HG03354 (cell line): ENCODE measurements around the gene TREML1.
"Not testable (repeated sequence)": the region's sequence is repeated elsewhere in the genome, so short reads cannot be mapped to it uniquely, and the experiment has no call there.

Experiments
- ATAC-seq: cut with Tn5 transposase; IDR thresholded peaks from one replicate; pipeline ENCODE4 v1.9.1; 2021; ENCODE audit warnings: mild to moderate bottlenecking; ENCODE audit not compliant: unreplicated experiment, poor library complexity, severe bottlenecking

Gene TREML1

DNA sequence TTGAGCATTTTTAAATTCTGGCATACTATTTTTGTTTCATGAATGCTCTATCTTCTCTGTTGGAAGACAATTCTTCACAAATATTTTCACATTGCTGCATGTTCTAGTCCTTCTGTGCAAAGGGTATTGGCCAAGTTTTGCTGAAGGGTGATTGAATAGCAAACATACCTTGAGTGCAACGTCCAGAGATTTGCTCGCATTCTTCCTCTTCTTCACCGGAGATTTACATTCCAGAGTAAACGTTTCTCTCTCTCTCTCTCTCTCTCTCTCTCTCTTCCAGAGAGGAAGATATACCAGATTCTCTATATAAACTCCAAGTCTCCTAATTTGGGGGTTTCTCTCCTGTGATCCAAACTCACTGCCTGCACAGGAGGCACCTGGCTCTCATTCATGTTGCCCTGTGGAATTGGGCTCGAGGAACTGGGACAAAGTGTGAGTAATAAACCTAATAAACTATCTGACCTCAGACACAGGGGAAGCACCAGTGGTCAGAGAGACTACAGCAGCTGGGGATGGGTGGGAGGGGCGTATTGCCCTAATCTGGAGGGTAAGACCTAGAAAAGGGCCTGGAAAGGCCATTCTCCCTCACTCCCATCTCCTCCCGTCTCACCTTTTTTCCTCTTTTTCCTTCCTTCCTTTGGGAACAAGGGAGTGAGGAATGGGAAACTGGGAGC is 1.1 kb upstream of the TREML1 start:
- no peak for ATAC-seq

- no peak for ATAC-seq
Measured at GRCh38 chr6:41153451-41153850, 696 bp downstream of the TREML1 start.

DNA sequence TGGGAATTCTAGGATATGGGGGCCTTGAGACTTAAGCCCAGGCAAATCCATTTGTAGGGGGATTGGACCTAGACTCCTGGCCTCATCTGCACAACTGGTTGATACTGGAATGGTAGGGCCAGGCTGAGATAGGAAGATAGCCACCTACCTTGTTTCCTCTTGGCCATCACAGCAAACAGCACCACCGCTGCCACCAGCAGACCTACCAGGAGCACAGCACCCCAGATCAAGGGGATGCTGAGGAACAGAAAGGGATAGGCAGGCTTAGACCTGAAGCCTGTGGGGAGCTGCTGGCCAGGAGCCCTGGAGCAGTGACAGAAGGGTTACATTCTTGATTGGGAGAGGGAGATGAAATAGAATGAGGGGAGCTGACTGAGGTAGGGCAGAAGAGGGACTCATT is 3.5 kb downstream of the TREML1 start:
- ATAC-seq, result no peak

- ATAC-seq, result no peak
Measured at GRCh38 chr6:41147917-41148316, 6.2 kb downstream of the TREML1 start.

DNA sequence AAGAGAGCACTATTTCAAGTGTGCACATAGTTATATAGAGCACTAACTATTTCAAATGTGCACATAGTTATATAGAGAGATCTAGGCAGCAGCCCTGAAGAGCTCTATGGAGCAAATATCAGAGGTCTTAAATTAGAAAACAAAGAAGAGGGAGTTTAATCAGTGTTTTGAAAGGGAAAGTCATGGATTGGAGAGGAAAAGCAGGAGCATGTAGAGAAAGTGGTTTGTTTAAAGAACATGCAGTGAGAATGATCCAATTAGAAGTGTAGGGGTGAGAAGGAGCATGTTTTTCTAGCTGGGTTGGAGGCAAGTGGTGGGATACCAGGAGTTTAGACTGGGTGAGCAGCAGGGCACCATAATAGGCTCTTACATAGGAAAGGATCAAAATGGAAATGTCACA is 17.2 kb downstream of the TREML1 start:
- no peak for ATAC-seq

DNA sequence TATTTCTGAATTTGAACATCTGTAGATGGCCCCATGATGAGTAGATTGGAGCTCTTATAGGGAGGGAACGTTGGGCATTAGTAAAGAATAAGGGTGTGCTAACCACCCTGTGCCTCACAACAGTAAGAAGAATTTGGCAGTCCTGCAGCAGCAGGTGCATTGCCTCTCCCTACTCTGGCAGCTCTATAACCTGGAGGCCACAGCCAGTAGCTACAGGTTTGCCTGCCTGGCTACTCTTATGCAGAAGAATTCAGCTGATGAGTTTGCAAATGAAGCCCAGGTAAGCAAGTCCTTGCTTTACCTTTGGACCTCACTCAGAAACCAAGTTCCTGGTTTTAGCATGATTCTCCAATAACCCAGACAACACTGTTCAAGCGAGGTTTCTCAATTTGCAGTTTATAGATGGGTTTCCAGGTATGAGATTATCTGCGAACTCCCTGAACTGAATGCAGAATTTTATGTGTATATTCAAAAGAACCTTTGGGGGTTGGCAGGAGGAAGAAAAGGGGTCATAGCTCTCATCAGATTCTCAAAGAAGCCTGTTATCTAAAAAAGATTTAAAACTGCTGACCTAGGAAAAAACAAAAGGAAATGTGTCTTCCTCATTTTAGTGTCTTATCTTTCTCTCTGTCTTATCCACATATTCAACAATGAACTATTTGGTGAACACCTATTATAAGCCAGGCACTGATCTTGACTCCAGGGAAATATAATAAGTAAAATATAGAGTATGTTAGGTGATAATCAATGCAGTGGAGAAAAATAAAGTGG is 18.9 kb downstream of the TREML1 start:
- no peak for ATAC-seq

GRCh38 chr6:41132254-41132653 is 21.9 kb downstream of the TREML1 start:
- ATAC-seq, result no peak

- ATAC-seq, result no peak
Measured at GRCh38 chr6:41125282-41125681, 28.9 kb downstream of the TREML1 start.

DNA sequence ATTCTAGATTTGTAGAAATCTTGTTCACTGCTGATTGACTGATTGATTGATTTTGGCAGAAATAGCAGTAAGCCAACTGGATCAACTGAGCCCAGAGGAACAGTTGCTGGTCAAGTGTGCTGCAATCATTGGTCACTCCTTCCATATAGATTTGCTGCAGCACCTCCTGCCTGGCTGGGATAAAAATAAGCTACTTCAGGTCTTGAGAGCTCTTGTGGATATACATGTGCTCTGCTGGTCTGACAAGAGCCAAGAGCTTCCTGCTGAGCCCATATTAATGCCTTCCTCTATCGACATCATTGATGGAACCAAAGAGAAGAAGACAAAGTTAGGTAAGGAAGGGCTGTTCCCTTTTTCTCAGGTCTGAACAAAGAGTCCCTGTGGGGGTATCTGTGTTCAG is 31.2 kb downstream of the TREML1 start:
- no peak for ATAC-seq

DNA sequence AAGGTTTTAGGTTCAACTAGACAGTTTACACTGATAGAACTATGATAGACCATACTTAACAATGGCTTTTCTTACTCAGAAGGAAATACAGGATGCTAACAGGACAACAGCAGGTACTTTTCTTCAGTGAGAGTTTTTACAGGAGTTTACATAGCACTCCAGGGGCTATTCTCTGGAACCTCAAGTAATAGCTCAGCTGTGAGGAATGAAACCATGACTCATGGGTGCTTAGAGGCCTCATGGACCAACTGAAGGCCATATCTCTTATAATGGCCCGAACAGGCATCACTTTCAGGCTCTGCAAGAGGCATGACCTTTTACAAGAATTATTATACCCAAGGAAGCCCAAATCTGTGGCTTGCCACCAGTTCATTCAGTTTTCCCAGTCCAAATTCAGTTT is 31.8 kb downstream of the TREML1 start:
- ATAC-seq, result no peak

GRCh38 chr6:41120058-41120457 is 34.1 kb downstream of the TREML1 start:
- no peak for ATAC-seq

DNA sequence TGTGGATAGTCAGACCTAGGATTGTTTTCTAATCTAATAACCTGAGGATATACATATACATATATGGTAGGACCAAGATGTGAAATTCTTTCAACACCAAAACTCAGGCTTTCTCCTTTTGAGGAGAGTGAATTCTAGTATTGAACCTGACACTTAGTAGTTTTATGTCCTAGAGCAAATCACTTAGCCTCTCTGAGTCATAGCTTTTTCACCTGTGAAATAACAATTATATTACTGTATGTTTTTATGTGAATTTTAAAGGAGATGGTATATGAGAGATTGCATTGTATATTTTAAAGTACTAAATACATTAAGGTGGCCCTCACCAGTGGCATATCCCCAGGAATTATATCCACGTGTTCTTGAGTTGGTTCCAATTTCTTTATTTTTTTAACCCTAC is 34.6 kb downstream of the TREML1 start:
- no peak for ATAC-seq

DNA sequence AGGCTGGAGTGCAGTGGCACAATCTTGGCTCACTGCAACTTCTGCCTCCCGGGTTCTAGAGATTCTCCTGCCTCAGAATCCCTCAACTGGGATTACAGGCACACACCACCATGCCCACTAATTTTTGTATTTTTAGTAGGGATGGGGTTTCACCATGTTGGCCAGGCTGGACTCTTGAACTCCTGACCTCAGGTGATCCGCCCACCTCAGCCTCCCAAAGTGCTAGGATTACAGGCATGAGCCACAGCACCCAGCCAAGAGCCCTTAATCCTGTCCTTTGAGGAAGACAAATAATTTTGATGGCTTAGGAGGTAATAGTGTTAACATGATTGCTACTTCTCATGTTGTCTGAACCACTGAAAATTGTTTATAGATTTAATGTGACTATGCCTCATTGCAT is 39.1 kb downstream of the TREML1 start:
- not testable (repeated sequence) for ATAC-seq

GRCh38 chr6:41111017-41111416 is 43.1 kb downstream of the TREML1 start:
- no peak for ATAC-seq

DNA sequence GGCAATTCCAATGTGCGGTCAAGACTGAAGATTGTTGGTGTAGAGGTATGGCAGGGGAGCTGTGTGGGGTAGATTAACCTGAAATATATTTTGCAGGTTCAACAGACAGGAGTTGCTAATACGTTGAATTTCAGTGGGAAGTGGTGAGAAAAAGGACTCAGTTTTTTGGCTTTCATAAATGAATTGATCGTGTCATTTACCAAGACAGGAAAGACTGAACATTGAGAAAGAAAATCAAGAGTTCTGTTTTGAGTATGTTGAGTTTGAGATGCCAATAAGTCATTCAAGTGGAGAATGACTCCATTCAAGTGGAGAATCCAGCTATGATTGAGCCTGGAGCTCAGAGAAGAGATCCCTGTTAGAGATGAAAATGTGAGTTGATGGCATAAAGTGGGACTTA is 50.3 kb downstream of the TREML1 start:
- ATAC-seq, result no peak

DNA sequence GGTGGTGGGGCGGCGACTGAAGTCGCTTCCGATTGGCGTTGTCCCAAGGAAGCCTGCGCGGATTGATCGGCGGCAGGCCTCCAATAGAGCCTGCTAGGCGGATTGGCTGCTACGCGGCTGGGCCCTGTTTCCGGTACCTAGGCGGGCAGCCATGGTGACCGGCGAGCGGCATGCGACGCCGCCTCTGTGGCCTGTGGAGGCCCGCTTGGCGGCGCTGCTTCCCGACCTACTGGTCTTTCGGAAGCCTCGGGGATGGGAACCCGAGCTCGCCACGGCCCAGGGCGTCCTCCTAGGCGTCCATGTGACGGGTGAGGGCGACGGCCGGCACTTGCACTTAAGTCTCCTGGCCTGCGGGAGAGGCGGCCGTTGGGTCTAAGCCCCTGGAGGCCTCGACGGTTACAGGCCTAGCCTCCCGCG is 53.3 kb downstream of the TREML1 start:
- no peak for ATAC-seq
